Mesothelial cell of epicardium (in vitro differentiated cells): ENCODE measurements around the gene LRRC53. TPM values are rescaled to one million over a fixed set of nuclear protein-coding genes. Genes with fewer than 3 reads are reported as not detected.

Source experiments
- DNase-seq, 2 experiments: peaks; one replicate each; pipeline ENCODE4 v3.0.0; 2021; ENCODE audit warnings: low spot score in 2 of 2; ENCODE audit not compliant: unreplicated experiment in 2 of 2
- H3K27ac Mint-ChIP-seq: 2 replicates; pipeline ENCODE4 v1.8.0; 2021; ENCODE audit warnings: mixed read lengths
- H3K27me3 Mint-ChIP-seq: 2 replicates; pipeline ENCODE4 v1.8.0; 2021; ENCODE audit warnings: low read depth, mixed read lengths
- H3K36me3 Mint-ChIP-seq: 2 replicates; pipeline ENCODE4 v1.8.0; 2021; ENCODE audit warnings: mixed read lengths
- H3K4me1 Mint-ChIP-seq: 2 replicates; pipeline ENCODE4 v1.8.0; 2021; ENCODE audit warnings: mixed read lengths
- H3K4me3 Mint-ChIP-seq: 2 replicates; pipeline ENCODE4 v1.8.0; 2021; ENCODE audit warnings: mild to moderate bottlenecking, moderate library complexity, mixed read lengths
- H3K9me3 Mint-ChIP-seq: 2 replicates; pipeline ENCODE4 v1.8.0; 2021; ENCODE audit warnings: mixed read lengths
- CTCF ChIP-seq: fragments of 200-600 bp; sonication (generic); IDR thresholded peaks from one replicate; pipeline ENCODE4 v1.5.0; 2021; ENCODE audit warnings: antibody characterized with exemption; ENCODE audit not compliant: unreplicated experiment
- total RNA-seq: library from RNA; stranded (reverse); gene quantifications from 3 replicates; pipeline ENCODE4 v1.2.1, GENCODE V29; 2021

LRRC53 gene
- total RNA-seq: not detected in 3 replicates

GRCh38 chr1:74512170-74512915, at the start of gene LRRC53:
Gene LRRC53 (minus strand): TSS chr1:74512611. CDS start chr1:74483349, 29,262 bp downstream.
- Mint-ChIP-seq H3K4me1 (no peaks in the 10 kb centered on the region), H3K9me3 (no peaks in the 10 kb centered on the region), H3K4me3 (no peak within 1 kb of the TSS), H3K27ac (no peak within 1 kb of the TSS), H3K36me3 (no peaks in the 10 kb centered on the region), H3K27me3 (peaks cover 16% of the 10 kb centered on the region)
- no peak for TF ChIP-seq CTCF
- no peak for DNase-seq

GRCh38 chr1:74549932-74550331, 37.5 kb upstream of the LRRC53 start:
- Mint-ChIP-seq H3K27me3 (peaks cover 8% of the 10 kb centered on the region), H3K9me3 (no peaks in the 10 kb centered on the region), H3K36me3 (no peaks in the 10 kb centered on the region), H3K27ac (no peak overlapping the region), H3K4me3 (no peak overlapping the region), H3K4me1 (no peaks in the 10 kb centered on the region)
- no peak for TF ChIP-seq CTCF
- DNase-seq: no peak

- peaks cover 8% of the 10 kb centered on the region for H3K27me3 Mint-ChIP-seq
- DNase-seq: no peak
Measured at GRCh38 chr1:74548961-74549750, 36.7 kb upstream of the LRRC53 start.

GRCh38 chr1:74545821-74546220, 33.4 kb upstream of the LRRC53 start:
- Mint-ChIP-seq H3K36me3 (no peaks in the 10 kb centered on the region), H3K4me1 (no peaks in the 10 kb centered on the region), H3K9me3 (no peaks in the 10 kb centered on the region), H3K27me3 (peaks cover 4% of the 10 kb centered on the region), H3K27ac (no peak overlapping the region), H3K4me3 (no peak overlapping the region)
- DNase-seq: no peak
- no peak for TF ChIP-seq CTCF

More at GRCh38 chr1:74548961-74549750, 36.7 kb upstream of the LRRC53 start:
- Mint-ChIP-seq H3K9me3 (no peaks in the 10 kb centered on the region), H3K4me3 (no peak overlapping the region), H3K27ac (no peak overlapping the region), H3K36me3 (no peaks in the 10 kb centered on the region), H3K4me1 (no peaks in the 10 kb centered on the region)
- TF ChIP-seq CTCF: no peak

- H3K4me1 Mint-ChIP-seq: no peaks in the 10 kb centered on the region
- H3K27ac Mint-ChIP-seq: no peak overlapping the region
- no peaks in the 10 kb centered on the region for H3K36me3 Mint-ChIP-seq
- H3K9me3 Mint-ChIP-seq: no peaks in the 10 kb centered on the region
- no peaks in the 10 kb centered on the region for H3K27me3 Mint-ChIP-seq
- no peak overlapping the region for H3K4me3 Mint-ChIP-seq
- DNase-seq: no peak
- TF ChIP-seq CTCF: no peak
Measured at GRCh38 chr1:74534241-74534640, 21.8 kb upstream of the LRRC53 start.
